ELF-1 (cell line): ENCODE measurements around the gene OR1L1.

Experiments
- DNase-seq: peaks from one replicate; pipeline ENCODE4 v3.0.0-alpha.2; 2016; ENCODE audit warnings: low read depth, low spot score

OR1L1 gene, protein sequence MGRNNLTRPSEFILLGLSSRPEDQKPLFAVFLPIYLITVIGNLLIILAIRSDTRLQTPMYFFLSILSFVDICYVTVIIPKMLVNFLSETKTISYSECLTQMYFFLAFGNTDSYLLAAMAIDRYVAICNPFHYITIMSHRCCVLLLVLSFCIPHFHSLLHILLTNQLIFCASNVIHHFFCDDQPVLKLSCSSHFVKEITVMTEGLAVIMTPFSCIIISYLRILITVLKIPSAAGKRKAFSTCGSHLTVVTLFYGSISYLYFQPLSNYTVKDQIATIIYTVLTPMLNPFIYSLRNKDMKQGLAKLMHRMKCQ

DNA sequence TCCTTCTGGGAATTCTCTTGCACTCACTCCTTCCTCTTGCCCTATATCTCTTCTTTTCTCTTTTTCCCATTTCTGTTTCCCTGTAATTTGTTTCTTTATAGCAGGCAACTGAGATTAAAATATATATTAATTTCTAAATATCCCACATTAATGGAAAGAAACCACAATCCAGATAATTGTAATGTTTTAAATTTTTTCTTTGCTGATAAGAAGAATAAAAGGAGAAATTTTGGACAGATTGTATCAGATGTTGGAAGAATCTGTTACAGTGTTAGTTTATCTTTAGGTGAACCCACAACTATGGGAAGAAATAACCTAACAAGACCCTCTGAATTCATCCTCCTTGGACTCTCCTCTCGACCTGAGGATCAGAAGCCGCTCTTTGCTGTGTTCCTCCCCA, at the start of gene OR1L1:
OR1L1 (plus strand) TSS at position 301 of the 400 bp plus-strand sequence; CDS start at position 301, 0 bp downstream.
- no peak for DNase-seq

DNA sequence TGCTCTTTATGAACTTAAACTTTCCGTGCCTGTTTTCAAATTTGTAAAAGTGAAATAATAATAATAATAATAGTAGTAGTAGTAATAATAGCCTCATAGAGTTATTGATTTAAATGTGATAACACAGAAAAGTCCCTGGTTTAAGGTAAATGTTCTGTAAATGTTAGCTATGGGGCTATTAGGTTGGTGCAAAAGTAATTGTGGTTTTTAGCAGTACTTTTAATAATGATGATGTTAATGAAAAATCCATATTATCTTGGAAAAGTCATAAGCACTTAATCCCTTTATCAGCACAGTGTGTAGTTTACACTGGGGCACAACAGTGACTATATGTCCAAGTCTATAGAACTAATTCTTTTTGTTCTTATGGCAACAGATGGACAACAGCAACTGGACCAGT, 47.2 kb upstream of the OR1L1 start, which contains the start of gene OR1Q1:
OR1Q1 (plus strand) TSS at position 377 of the 400 bp plus-strand sequence; CDS start at position 377, 0 bp downstream.
- no peak for DNase-seq

DNA sequence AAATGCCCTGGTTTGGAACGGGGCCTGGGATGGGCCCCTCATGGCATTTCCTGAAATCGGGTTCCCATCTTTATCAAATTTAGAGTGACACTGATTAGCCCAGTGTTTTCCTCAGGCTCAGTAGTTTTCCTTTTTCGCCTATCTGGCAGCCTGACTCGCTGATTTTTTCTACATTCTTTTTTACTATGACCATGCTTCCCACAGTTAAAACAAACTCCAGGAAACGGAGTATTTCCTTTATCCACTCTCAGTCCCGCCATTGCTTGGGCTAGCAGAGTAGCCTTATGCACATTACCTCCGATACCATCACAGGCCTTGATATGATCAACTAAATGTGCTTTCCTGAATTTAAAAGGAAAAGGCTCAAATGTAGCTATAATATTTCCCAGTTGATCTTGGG, 41.5 kb upstream of the OR1L1 start:
- no peak for DNase-seq

DNA sequence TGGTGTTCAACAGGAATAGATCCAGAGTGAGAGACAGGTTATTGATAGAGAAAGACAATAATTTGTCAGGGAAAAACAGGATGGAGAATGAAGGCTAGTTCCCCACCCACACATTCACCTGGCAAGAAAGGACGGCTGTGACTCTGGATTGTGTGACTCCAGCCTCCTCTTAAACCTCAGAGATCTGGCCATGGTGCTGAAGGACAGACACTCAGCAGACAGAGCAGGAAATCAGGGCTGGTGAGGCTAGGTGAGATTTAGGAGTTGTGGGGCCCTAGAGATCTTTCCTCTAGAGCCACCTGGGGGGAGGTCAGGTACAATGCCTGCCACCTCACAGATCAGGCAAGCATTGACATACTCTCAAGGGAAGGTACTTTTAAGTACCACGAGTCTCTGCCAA, 19.3 kb upstream of the OR1L1 start:
- peak; percentile 8 for DNase-seq

DNA sequence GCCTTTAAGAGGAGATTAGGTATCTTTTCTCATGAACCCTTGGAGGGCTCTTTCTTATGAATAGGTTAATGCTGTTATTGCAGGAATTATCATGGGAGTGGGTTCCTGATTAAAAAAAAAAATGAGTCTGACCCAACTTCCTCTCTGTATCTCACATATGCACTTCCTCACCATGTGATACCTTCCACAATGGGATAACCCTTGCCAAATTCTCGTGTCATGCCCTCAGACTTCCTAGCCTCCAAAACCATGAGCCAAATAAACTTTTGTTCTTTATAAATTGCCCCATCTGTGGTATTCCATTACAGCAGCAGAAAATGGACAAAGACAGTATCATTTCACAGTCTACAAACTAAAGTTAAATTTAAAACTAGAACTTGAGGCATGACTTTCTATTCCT, 5.1 kb upstream of the OR1L1 start:
- no peak for DNase-seq

DNA sequence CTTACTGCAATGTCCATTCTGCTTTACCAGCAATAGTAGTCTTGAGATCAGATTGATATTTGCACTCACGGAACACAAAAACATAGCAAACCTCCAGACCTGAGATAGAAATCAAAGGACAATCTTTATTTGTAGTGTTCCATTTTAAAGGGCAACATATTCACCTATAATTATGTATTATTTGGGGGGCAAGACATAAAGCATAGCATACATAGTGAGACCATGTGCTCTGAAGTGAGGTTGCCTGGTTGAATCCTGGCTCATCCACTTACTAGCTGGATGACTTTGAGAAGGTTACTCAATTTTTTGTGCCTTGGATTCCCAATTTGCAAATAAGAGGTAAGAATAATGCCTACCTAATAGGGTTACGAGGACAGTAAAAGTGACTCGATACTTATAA, 4.0 kb upstream of the OR1L1 start, which contains the start of gene OR1B1:
OR1B1 (minus strand) TSS at position 101 of the 400 bp plus-strand sequence.
- DNase-seq: no peak

DNA sequence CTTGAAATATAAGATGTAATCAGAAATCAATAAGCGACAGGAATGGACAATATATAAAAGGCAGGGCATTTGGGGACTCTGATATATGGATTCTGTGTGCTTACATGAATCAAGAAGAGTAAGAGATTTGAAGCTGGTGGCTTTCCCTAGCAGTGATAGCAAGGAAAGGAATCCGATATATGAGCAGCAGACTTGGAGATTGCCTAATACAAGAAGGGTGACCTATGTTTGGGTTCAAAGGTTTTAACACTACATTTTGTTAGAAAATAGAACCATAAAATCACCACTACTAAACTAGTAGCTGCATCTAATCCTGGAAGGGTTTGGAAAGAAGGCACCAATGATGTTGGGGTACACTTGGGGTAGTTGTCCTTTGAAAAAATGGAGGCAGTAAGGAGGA, 11.0 kb downstream of the OR1L1 start:
- DNase-seq: no peak

DNA sequence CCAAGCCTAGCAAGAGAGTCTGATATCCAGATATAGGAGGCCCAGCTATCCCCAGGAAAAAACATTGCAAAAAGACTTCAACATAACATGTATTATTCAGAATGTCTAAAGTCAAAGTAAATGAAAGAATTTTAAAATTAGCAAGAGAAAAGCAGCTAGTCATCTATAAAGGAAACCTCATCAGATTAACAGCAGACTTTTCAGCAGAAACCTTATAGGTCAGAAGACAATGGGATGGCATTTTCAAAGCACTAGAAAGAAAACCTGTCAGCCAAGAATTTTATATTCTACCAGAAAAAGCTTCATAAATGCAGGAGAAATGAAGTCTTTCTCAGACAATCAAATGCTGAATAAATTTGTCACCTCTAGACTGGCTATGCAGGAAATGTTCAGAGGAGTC, 23.3 kb downstream of the OR1L1 start:
- no peak for DNase-seq

DNA sequence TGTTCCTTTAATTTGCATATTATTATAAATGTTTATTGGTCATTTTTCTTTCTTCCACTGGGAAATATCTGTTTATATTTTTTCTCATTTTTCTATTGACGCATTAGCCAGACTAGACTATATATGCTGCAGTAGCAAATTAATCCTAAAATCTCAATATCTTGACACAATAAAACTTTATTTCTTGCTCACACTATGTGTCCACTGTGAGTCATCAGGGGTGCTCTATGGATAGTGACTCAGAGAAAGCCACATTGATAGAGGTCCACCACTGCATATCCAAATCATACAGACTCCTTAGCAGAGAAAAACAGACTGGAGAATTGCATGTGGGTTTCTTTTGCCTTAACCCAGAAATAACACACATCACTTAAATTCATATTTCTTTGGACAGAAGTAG, 34.2 kb downstream of the OR1L1 start:
- DNase-seq: no peak
